Suprapubic skin (tissue), 4 donors: ENCODE data around the gene CDK5R1.

Source experiments
- CTCF ChIP-seq, 2 donors: fragments of 200-600 bp in 1 of 2; fragments of 450-650 bp in 1 of 2; sonication (generic) in 1 of 2; IDR thresholded peaks; one replicate each; pipeline ENCODE4 v1.5.1; 2016 to 2019; ENCODE audit warnings: antibody characterized with exemption in 2 of 2, mild to moderate bottlenecking in 1 of 2, moderate library complexity in 1 of 2
- EP300 ChIP-seq: sonication (generic); formaldehyde crosslinking; IDR thresholded peaks from one replicate; pipeline ENCODE4 v1.6.1; 2017; ENCODE audit warnings: antibody characterized with exemption
- POLR2A ChIP-seq, 2 donors: fragments of 450-650 bp; IDR thresholded peaks; one replicate each; pipeline ENCODE4 v1.6.1; 2017; ENCODE audit warnings: antibody characterized with exemption in 2 of 2, mild to moderate bottlenecking in 2 of 2, moderate library complexity in 2 of 2
- POLR2AphosphoS5 ChIP-seq, 3 donors: sonication (generic); formaldehyde crosslinking; IDR thresholded peaks; one replicate each; pipeline ENCODE4 v1.6.1; 2017; ENCODE audit warnings: antibody characterized with exemption in 3 of 3

- TF ChIP-seq CTCF (IDR thresholded peaks at IDR 0.05) (no peak), POLR2AphosphoS5 (IDR thresholded peaks at IDR 0.05) (no peak), EP300 (no peak), POLR2A (IDR thresholded peaks at IDR 0.05) (no peak)
Measured at GRCh38 chr17:32493976-32494513, 7.3 kb downstream of the CDK5R1 start.
